Neutrophil (primary cell): ENCODE data around the gene PRDM1.
"Not testable (repeated sequence)": the region's sequence is repeated elsewhere in the genome, so short reads cannot be mapped to it uniquely, and the experiment has no call there.

Source experiments
- H3K27ac ChIP-seq: fragments of 200-600 bp; sonication (generic); 2 replicates; pipeline ENCODE4 v1.5.1; 2016; ENCODE audit warnings: mild to moderate bottlenecking, moderate library complexity
- H3K27me3 ChIP-seq: fragments of 200-600 bp; sonication (generic); 2 replicates; pipeline ENCODE4 v1.6.0; 2016; ENCODE audit warnings: mild to moderate bottlenecking
- H3K36me3 ChIP-seq: fragments of 200-600 bp; sonication (generic); 2 replicates; pipeline ENCODE4 v1.5.1; 2017
- H3K4me1 ChIP-seq, 2 experiments: fragments of 200-600 bp in 1 of 2; sonication (generic) in 1 of 2; 1 replicate in 1 of 2; 2 replicates in 1 of 2; pipeline versions ENCODE4 v1.5.1 to v1.6.1; 2013 to 2016; ENCODE audit warnings: low read depth in 1 of 2, low read length in 1 of 2, mild to moderate bottlenecking in 1 of 2, moderate library complexity in 1 of 2; ENCODE audit not compliant: control insufficient read depth in 1 of 2, insufficient read depth in 1 of 2
- H3K4me3 ChIP-seq, 2 experiments: fragments of 200-600 bp in 1 of 2; sonication (generic) in 1 of 2; 1 replicate in 1 of 2; 2 replicates in 1 of 2; pipeline ENCODE4 v1.5.1; 2013 to 2016; ENCODE audit warnings: low read depth in 1 of 2, low read length in 1 of 2, mild to moderate bottlenecking in 1 of 2, moderate library complexity in 1 of 2
- H3K9me3 ChIP-seq: fragments of 200-600 bp; sonication (generic); 2 replicates; pipeline ENCODE4 v1.5.1; 2016
- CTCF ChIP-seq: fragments of 200-600 bp; sonication (generic); IDR thresholded peaks from 2 replicates; pipeline ENCODE4 v1.5.1; 2016; ENCODE audit warnings: antibody characterized with exemption

Gene PRDM1

GRCh38 chr6:106145741-106146227 is 59.6 kb downstream of the PRDM1 start:
- no peak overlapping the region for H3K27ac ChIP-seq
- H3K9me3 ChIP-seq: no peaks in the 10 kb centered on the region
- H3K27me3 ChIP-seq: no peaks in the 10 kb centered on the region
- H3K4me3 ChIP-seq: no peak overlapping the region
- no peaks in the 10 kb centered on the region for H3K36me3 ChIP-seq
- H3K4me1 ChIP-seq: no peaks in the 10 kb centered on the region
- no peak for TF ChIP-seq CTCF

- Histone ChIP-seq H3K27ac (no peak overlapping the region), H3K27me3 (no peaks in the 10 kb centered on the region), H3K36me3 (no peaks in the 10 kb centered on the region), H3K4me1 (no peaks in the 10 kb centered on the region), H3K9me3 (no peaks in the 10 kb centered on the region), H3K4me3 (no peak overlapping the region)
- TF ChIP-seq CTCF: no peak
Measured at GRCh38 chr6:106146852-106147351, 60.8 kb downstream of the PRDM1 start.

- Histone ChIP-seq H3K9me3 (no peaks in the 10 kb centered on the region), H3K27ac (no peak overlapping the region), H3K4me1 (no peaks in the 10 kb centered on the region), H3K36me3 (no peaks in the 10 kb centered on the region), H3K27me3 (no peaks in the 10 kb centered on the region), H3K4me3 (no peak overlapping the region)
- TF ChIP-seq CTCF: no peak
Measured at GRCh38 chr6:106147476-106147875, 61.3 kb downstream of the PRDM1 start.

GRCh38 chr6:106149472-106150069 is 63.4 kb downstream of the PRDM1 start:
- no peaks in the 10 kb centered on the region for H3K4me1 ChIP-seq
- no peak overlapping the region for H3K4me3 ChIP-seq
- H3K36me3 ChIP-seq: no peaks in the 10 kb centered on the region
- H3K27ac ChIP-seq: no peak overlapping the region
- no peak for TF ChIP-seq CTCF
- no peaks in the 10 kb centered on the region for H3K9me3 ChIP-seq
- no peaks in the 10 kb centered on the region for H3K27me3 ChIP-seq

- not testable (repeated sequence) for H3K4me1 ChIP-seq, H3K27me3 ChIP-seq, H3K4me3 ChIP-seq, H3K36me3 ChIP-seq, H3K27ac ChIP-seq, H3K9me3 ChIP-seq
Measured at GRCh38 chr6:106152476-106152875, 66.3 kb downstream of the PRDM1 start.

GRCh38 chr6:106152952-106153351 is 66.8 kb downstream of the PRDM1 start:
- no peak for TF ChIP-seq CTCF

More at GRCh38 chr6:106152952-106153351, 66.8 kb downstream of the PRDM1 start:
- H3K27me3 ChIP-seq: no peaks in the 10 kb centered on the region
- H3K36me3 ChIP-seq: no peaks in the 10 kb centered on the region
- H3K9me3 ChIP-seq: no peaks in the 10 kb centered on the region
- no peak overlapping the region for H3K4me3 ChIP-seq
- no peak overlapping the region for H3K27ac ChIP-seq
- H3K4me1 ChIP-seq: no peaks in the 10 kb centered on the region
